Kidney tubule cell (primary cell): Measurements from ENCODE around the gene SLAIN2.
"Not testable (repeated sequence)": the region's sequence is repeated elsewhere in the genome, so short reads cannot be mapped to it uniquely, and the experiment has no call there.

Source experiments
- DNase-seq: peaks from one replicate; pipeline ENCODE4 v3.0.0-alpha.2; 2018; ENCODE audit warnings: low spot score

Gene SLAIN2

GRCh38 chr4:48370260-48371134, 29.2 kb downstream of the SLAIN2 start:
- DNase-seq: no peak

DNA sequence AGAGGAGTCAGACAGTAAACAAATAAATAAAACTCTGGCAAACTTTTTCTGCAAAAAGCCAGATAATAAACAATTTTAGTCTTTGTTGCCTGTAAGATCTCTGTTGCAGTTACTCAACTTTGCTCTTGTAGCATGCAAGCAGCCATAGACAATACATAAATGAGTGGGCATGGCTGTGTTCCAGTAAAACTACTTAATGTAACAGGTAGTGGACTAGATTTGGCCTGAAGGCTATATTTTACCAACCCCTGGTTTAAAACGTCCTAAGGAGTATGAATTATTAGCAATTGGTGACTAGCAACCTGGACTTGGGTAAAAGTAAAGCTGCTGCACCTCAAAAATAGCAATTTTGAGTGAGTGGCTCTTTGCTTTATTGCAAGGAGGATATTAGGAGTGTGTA, 30.9 kb downstream of the SLAIN2 start:
- no peak for DNase-seq

DNA sequence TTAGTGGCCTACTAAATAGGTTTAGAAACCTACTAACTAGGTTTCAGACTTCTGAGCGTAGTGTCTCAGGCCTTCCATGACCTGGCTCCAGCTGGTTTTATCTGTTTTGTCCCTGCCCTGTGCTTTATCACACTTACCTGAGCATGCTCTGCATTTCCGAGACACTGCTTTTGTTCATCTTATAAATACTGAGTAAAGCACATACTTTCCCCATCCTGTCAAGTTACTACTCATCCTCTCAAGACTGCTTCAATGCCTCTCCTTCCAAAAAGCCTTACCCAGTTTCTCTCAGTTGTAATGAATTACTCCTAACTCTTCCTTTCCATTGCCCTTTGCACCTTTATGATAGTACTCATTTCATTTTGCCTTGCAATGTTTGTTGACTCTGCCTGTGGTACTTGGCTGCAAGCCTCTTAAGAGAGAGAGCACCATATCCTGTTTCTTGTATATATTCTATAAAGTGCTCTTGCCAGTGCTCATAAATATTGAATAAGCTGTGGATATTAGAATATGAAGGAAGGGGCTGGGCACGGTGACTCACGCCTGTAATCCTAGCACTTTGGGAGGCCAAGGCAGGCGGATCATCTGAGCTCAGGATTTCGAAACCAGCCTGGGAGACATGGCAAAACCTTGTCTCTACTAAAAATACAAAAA, 34.4 kb downstream of the SLAIN2 start:
- DNase-seq: peak; percentile 44

- no peak for DNase-seq
Observed at GRCh38 chr4:48379587-48380180, 38.4 kb downstream of the SLAIN2 start.

DNA sequence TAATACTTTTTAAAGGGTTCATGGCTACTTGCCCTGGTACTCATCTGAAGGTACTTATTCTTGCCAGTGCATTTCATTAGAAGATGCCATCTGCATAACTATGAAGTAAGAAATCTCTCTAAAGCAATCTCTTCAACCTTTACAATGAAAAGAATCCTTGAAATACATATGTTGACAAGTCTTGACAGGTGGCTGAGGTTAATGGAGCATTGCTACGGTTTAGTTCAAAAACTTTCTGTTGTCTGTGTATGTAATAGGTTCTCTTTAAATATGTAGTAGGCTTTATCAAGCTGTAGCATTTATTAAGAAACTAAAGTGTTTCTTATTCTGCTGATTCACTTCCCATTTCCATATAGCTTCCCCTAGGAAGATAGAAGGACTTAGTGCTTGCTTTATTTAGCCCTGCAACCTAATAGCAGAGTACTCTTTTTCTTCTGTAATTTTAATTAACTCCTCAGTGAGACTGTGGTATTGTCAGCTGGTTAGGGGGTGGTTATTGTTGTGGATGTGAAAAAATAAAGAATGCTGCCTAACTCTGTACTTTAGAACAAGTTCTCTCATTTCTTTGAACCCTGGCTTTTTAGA, 39.3 kb downstream of the SLAIN2 start:
- no peak for DNase-seq

DNA sequence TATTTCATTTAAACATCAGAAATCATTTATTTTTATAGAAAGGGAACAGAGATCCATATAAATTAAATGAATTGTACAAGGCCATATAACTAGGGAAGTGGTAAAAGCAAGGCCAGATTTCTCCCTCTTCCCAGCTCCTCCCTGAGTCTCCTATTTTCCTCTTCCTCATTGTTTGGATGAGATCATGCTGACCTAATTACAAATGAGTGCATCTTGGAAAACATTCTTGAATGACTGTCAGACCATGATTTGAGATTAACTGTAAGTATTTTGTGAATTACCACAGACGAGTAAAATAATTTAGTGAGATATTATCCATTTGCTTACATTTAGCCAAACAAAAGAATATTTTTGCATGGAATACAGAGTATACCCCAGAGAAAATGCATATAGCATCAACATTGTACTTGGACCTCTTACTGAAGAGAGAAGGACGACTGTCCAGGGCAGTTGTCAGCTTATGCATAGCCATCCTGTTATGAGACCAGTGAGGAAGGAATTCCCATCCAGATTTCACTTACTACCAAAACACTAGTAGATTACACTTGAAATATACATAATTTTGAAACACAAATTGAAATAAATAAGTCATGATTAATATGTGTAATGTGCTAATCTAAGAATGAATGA, 47.3 kb downstream of the SLAIN2 start:
- peak; percentile 64 for DNase-seq

- DNase-seq: no peak
Observed at GRCh38 chr4:48396043-48396442, 54.7 kb downstream of the SLAIN2 start.

- no peak for DNase-seq
Observed at GRCh38 chr4:48400416-48400815, 59.1 kb downstream of the SLAIN2 start.

- DNase-seq: no peak
Observed at GRCh38 chr4:48403358-48403757, 62.0 kb downstream of the SLAIN2 start.

- DNase-seq: no peak
Observed at GRCh38 chr4:48403779-48404178, 62.5 kb downstream of the SLAIN2 start.

- DNase-seq: no peak
Observed at GRCh38 chr4:48405924-48406323, 64.6 kb downstream of the SLAIN2 start.

GRCh38 chr4:48409203-48409602, 67.9 kb downstream of the SLAIN2 start:
- no peak for DNase-seq

GRCh38 chr4:48410812-48411211, 69.5 kb downstream of the SLAIN2 start:
- no peak for DNase-seq

DNA sequence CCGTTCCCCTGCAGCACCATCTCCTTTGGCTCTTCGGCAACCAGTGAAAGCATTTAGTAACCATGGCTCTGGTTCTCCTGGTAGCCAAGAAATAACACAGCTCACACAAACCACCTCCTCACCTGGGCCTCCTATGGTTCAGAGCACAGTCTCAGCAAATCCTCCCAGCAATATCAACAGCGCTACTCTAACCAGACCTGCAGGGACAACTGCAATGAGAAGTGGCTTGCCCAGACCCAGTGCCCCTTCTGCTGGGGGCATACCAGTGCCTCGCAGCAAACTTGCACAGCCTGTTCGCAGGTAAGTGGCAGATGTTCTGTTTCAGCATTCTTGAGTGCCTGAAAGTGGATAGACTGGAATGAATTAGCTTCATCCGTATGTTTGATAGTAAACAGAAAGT, 78.8 kb downstream of the SLAIN2 start:
- DNase-seq: no peak

DNA sequence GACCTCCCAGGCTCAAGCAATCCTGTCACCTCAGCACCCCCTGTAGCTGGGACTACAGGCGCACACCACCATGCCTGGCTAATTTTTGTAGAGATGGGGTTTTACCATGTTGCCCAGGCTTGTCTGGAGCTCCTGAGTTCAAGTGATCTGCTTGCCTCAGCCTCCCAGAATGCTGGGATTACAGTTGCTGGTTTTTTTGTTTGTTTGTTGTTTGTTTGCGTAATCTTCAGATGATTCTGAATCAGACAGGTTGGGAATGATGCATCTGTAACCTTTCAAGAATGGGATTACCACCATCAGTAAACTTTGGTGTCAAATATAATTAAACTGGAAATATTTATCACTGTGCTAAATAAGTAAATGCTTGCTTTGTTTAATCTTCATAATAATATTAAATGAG, 79.8 kb downstream of the SLAIN2 start:
- no peak for DNase-seq

DNA sequence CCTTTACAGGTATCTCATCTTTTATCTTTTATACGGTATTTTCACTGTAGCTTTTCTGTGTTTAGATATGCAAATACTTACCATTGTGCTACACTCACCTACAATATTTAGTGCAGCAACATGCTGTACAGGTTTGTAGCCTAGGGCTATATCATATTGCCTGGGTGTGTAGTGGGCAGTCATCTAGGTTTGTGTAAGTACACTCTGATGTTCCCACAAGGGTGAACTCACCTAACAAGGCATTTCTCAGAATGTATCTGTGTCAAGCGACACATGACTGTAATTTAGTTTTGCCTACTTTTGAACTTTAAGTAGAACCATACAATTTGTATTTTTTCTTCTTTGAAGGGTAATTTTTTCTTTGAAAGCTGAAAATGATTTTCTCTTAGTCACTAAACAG, 87.6 kb downstream of the SLAIN2 start:
- DNase-seq: no peak

GRCh38 chr4:48429709-48430474, 88.6 kb downstream of the SLAIN2 start:
- no peak for DNase-seq

- DNase-seq: no peak
Observed at GRCh38 chr4:48431401-48431800, 90.1 kb downstream of the SLAIN2 start.

- DNase-seq: no peak
Observed at GRCh38 chr4:48432017-48432416, 90.7 kb downstream of the SLAIN2 start.

DNA sequence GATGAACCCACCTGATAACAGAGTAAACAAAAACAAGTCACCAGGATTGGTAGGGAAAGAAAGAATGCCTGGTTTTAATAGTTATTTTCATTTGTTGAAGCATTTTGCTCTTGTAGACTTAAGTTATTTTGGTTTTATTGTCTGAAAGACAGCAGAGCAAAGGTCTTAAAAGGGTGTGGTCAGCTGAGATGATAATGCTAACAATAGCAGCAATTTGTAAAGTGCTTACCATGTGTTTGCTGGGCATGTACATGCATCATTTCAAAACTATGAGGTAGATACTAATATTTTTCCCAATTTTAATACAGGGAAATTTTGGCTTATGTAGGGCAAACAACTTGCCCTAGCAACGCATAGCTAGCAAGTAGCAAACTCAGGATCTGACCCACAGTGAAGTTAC, 95.0 kb downstream of the SLAIN2 start:
- DNase-seq: no peak

- no peak for DNase-seq
Observed at GRCh38 chr4:48439988-48440387, 98.7 kb downstream of the SLAIN2 start.

DNA sequence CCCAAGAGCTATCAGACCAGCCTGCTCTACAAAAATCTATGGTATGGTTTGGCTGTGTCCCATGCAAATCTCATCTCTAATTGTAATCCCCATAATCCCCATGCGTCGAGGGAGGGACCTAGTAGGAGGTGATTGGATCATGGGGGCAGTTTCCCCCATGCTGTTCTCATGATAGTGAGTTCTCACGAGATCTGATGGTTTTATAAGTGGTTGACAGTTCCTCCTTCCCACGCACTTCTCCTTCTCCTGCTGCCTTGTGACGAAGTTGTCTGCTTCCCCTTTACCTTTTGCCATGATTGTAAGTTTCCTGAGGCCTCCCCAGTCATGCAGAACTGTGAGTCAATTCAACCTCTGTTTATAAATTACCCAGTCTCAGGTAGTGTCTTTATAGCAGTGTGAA, 99.6 kb downstream of the SLAIN2 start:
- not testable (repeated sequence) for DNase-seq
